Right renal cortex interstitium (tissue), 3 donors: ENCODE data around the gene KCND2. TPM values are rescaled to one million over a fixed set of nuclear protein-coding genes. Genes with fewer than 3 reads are reported as not detected.
"Not testable (repeated sequence)": the region's sequence is repeated elsewhere in the genome, so short reads cannot be mapped to it uniquely, and the experiment has no call there.

Experiments
- DNase-seq, 3 donors: peaks; one replicate each; pipeline ENCODE4 v3.0.0-alpha.2; 2013; ENCODE audit warnings: low read depth in 3 of 3, low spot score in 2 of 3
- polyA plus RNA-seq, 3 donors: library from polyadenylated mRNA; unstranded; fragments of 120-200 nt; gene quantifications; one replicate each; pipeline ENCODE4 v1.2.1, GENCODE V29; 2013; ENCODE audit not compliant: insufficient read length in 3 of 3

Gene KCND2
- polyA plus RNA-seq, 3 donors, result 1.7 to 2.2 (median 2.0) TPM

DNA sequence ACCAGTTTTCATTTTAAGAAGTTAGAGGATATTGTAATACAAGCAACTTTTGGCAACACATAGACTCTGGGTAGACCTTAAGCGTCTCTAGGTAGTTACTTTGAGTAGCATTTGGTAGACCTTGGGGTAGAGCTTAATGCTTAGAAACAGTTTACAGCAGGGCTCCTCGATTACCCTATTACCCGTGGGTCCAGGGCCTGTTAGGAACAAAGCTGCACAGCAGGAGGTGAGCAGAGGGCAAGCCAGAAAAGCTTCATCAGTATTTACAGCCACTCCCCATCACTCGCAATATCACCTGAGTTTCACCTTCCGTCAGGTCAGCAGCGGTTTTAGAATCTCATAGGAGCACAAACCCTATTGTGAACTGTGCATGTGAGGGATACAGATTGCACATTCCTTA, 411.5 kb downstream of the KCND2 start:
- no peak for DNase-seq

GRCh38 chr7:120691915-120692314, 418.9 kb downstream of the KCND2 start:
- no peak for DNase-seq

GRCh38 chr7:120695848-120696247, 422.9 kb downstream of the KCND2 start:
- no peak for DNase-seq

DNA sequence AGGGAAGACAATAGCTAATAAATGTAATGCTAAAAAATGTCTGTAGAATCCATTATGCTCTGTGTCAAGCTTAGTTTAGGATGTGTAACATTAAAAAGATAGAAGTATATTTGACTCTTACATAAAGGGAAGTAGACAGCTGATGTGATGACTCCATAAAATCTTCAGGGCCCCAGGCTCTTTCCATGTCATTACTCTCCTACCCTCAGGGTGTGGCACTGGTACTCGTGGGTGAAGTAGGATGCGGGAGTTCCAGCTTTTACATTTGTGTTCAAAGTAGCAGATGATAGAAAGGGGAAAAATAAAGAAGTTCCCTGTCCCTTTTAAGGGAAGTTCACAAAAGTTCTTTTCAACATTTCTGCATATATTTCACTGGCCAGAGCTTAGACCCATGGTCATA, 427.8 kb downstream of the KCND2 start:
- no peak for DNase-seq

- DNase-seq, result not testable (repeated sequence)
These were observed 429.4 kb downstream of the KCND2 start for GRCh38 chr7:120702408-120702807.

GRCh38 chr7:120703585-120704240, 430.7 kb downstream of the KCND2 start:
- no peak for DNase-seq

- DNase-seq, result no peak
These were observed 436.4 kb downstream of the KCND2 start for GRCh38 chr7:120709252-120709971.

- no peak for DNase-seq
These were observed 437.0 kb downstream of the KCND2 start for GRCh38 chr7:120709972-120710320.

GRCh38 chr7:120714945-120715344, 442.0 kb downstream of the KCND2 start:
- no peak for DNase-seq

DNA sequence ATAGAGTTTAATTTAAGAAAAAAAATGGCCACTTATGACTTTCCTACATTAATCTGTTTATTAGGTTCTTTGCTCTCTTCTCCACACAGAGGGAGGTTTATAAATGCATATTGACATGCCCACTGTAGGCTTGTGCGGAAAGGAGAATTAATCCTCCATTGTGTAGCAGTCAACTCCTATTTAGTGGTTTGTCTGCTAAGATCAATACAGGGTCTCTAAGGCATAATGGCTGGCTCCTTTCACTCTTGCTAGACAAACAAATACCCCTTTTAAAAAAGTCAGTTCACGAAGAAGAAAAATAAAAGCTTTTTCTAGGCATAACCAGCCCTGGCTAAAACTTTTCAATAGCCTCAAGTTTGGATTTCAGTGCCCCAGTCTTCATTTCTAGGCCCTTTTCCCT, 443.3 kb downstream of the KCND2 start:
- no peak for DNase-seq

- no peak for DNase-seq
These were observed 444.2 kb downstream of the KCND2 start for GRCh38 chr7:120717166-120717565.

DNA sequence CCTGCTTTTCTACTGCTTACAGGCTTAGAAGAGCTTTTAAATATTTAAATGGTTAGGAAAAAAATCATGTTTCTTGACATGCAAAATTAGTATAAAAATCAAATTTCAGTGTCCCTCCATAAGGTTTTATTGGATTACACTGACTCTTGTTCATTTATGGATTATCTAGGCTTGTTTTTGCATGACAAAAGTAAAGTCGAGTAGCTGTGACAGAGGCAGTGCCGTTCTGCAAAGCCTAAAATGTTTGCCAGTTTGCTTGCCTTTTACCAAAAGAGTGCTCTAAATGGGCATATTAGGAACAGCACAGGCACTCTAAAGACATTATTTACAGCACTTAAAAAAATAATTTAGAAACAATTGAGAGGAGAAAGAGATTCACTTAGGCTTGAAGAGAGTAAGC, 445.4 kb downstream of the KCND2 start:
- DNase-seq, result no peak

DNA sequence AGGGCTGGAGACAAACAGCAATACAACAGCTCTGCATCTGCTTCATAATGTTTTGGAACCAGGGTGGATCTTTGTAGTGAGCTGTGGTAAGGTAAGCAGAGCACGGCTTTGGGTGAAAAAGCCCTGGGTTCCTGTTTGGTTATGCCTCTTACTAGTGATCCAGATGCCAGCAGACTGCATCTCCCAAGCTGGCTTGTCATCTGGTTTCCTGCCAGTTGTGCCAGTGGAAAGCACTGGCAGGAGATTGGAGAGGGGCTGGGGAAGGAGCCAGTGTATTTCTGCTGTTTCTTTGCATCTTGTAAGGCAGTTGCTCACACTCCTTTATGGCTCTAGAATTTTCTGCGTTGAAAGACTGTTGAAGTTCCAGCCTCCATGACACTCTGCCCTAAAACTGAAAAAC, 447.3 kb downstream of the KCND2 start:
- DNase-seq, result no peak

GRCh38 chr7:120723465-120724385, 450.8 kb downstream of the KCND2 start:
- DNase-seq, result no peak

- DNase-seq, result no peak
These were observed 451.5 kb downstream of the KCND2 start for GRCh38 chr7:120724448-120724847.

GRCh38 chr7:120724955-120725354, 452.0 kb downstream of the KCND2 start:
- no peak for DNase-seq

DNA sequence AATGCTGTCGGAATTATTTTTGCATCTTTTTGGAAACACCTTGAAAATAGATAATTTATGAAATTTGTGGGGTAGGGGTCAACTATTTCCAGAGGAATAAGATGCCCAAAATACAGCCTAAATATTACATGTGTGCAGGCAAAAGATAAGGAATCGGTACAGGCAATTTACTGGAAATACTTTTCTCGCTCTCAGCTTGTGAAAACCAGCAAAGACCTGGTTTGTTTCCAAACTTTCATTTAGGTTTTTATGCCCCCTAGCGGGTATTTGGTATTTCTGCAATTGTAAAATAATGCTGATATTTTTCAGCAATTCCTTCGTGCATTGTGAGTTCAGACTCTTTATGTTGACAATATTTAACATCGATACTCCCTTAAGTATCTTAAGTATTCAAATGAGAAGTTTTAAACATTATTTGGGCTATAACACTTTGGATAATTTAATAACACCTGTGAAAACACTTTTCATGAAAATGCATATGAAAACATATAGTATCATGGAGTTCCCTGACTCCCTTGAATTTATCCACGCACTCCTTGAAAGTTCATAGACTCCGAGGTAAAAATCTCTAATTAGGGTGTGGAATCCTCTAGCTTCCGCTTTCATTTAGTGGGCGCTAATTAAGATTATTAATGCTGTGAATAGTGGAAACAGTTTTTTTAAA, 452.5 kb downstream of the KCND2 start:
- DNase-seq, result peak in 1 of 3 donors; percentile 26

DNA sequence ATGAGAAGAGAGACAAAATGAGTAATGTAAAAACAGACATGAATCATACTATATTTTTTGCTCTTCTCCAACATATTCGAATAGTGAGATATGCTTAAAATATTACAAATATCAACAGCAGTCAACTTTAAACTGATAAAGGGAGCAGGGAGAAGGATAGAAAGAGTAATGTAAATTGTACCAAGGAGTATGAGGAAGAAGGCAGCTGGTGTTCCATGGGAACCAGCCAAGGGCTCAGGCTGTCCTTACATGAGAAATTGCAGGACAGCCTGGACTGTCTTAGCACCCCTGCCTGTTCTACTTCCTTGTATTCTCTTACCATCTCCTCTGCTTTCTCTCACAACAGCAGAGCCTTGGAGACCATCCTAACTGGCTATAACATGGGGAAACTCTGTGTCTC, 456.3 kb downstream of the KCND2 start:
- no peak for DNase-seq

GRCh38 chr7:120731271-120731670, 458.3 kb downstream of the KCND2 start:
- no peak for DNase-seq

- DNase-seq, result no peak
These were observed 459.3 kb downstream of the KCND2 start for GRCh38 chr7:120732256-120732655.

DNA sequence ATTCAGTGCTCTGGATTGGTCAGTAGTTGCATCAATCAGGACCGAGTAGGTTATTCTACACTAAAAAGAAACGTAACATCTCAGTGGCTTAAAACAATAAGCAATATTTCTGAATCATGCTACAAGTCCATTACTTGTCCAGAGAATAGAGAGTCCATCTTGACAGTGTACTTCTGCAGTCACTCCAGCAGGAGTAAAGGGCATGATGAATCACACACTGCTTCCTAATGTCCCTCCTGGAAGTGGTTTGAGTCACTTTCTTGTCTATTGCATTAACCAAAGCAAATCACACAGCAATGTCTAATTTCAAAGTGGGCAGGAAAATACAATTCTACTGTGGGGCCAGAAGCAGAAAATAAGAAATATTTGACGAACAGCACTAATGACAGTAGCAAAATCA, 460.2 kb downstream of the KCND2 start:
- no peak for DNase-seq
